HepG2 (cell line): ENCODE measurements around the gene TCF20. TPM values are rescaled to one million over a fixed set of nuclear protein-coding genes. Genes with fewer than 3 reads are reported as not detected.

Source experiments
- DR1 ChIP-seq: sonication (generic); formaldehyde crosslinking; IDR thresholded peaks from 2 replicates; pipeline ENCODE4 v1.8.0; 2021; ENCODE audit warnings: mild to moderate bottlenecking, missing genetic modification reagents, inconsistent platforms
- GATAD2A ChIP-seq: IDR thresholded peaks from 2 replicates; pipeline ENCODE4 v1.6.1; 2016
- GTF2F1 ChIP-seq: fragments of 150-350 bp; IDR thresholded peaks from 2 replicates; pipeline ENCODE4 v1.6.1; 2014; ENCODE audit warnings: low read length
- HNRNPLL ChIP-seq: fragments of 200-400 bp; formaldehyde crosslinking; IDR thresholded peaks from 2 replicates; pipeline ENCODE4 v1.6.1; 2017; ENCODE audit warnings: mild to moderate bottlenecking, low read depth, low read length; ENCODE audit not compliant: poor library complexity, severe bottlenecking
- MED13 ChIP-seq: sonication (generic); formaldehyde crosslinking; IDR thresholded peaks from 2 replicates; pipeline ENCODE4 v1.5.0; 2020; ENCODE audit warnings: missing genetic modification reagents
- MXI1 ChIP-seq: IDR thresholded peaks from 3 replicates; pipeline ENCODE4 v1.6.1; 2012; ENCODE audit warnings: low read depth, low read length, inconsistent platforms, borderline replicate concordance
- NFRKB ChIP-seq: fragments of 450-650 bp; IDR thresholded peaks from 2 replicates; pipeline ENCODE4 v1.6.1; 2017
- PHB2 ChIP-seq: fragments of 450-650 bp; IDR thresholded peaks from 2 replicates; pipeline ENCODE4 v1.6.1; 2018; ENCODE audit not compliant: partially characterized antibody
- RAD51 ChIP-seq: fragments of 450-650 bp; IDR thresholded peaks from 2 replicates; pipeline ENCODE4 v1.6.1; 2016; ENCODE audit warnings: borderline replicate concordance
- RXRB ChIP-seq: IDR thresholded peaks from 2 replicates; pipeline ENCODE4 v1.6.1; 2016; ENCODE audit warnings: borderline replicate concordance, missing genetic modification reagents, missing compliant biosample characterization
- SALL1 ChIP-seq: sonication (generic); formaldehyde crosslinking; IDR thresholded peaks from 2 replicates; pipeline ENCODE4 v1.8.0; 2022; ENCODE audit warnings: mild to moderate bottlenecking, missing genetic modification reagents
- TCF7 ChIP-seq: sonication (generic); IDR thresholded peaks from 2 replicates; pipeline ENCODE4 v1.6.1; 2016; ENCODE audit warnings: antibody characterized with exemption, low read depth
- WIZ ChIP-seq: sonication (generic); formaldehyde crosslinking; IDR thresholded peaks from 2 replicates; pipeline ENCODE4 v1.5.1; 2020; ENCODE audit warnings: mild to moderate bottlenecking, missing genetic modification reagents
- ZBTB7B ChIP-seq: sonication (generic); formaldehyde crosslinking; IDR thresholded peaks from 2 replicates; pipeline ENCODE4 v1.4.0; 2020; ENCODE audit warnings: missing genetic modification reagents
- ZNF20 ChIP-seq: sonication (generic); formaldehyde crosslinking; IDR thresholded peaks from 2 replicates; pipeline ENCODE4 v1.4.0; 2020; ENCODE audit warnings: mild to moderate bottlenecking, moderate library complexity, missing genetic modification reagents
- ZNF382 ChIP-seq: sonication (generic); formaldehyde crosslinking; IDR thresholded peaks from 2 replicates; pipeline ENCODE4 v1.5.0; 2020; ENCODE audit warnings: missing genetic modification reagents, mild to moderate bottlenecking, borderline replicate concordance
- ZNF446 ChIP-seq: sonication (generic); formaldehyde crosslinking; IDR thresholded peaks from 2 replicates; pipeline ENCODE4 v1.5.0; 2020; ENCODE audit warnings: mild to moderate bottlenecking, missing genetic modification reagents
- ZNF543 ChIP-seq: sonication (generic); formaldehyde crosslinking; IDR thresholded peaks from 2 replicates; pipeline ENCODE4 v1.4.0; 2020; ENCODE audit warnings: mild to moderate bottlenecking, missing genetic modification reagents
- ZNF782 ChIP-seq: sonication (generic); formaldehyde crosslinking; IDR thresholded peaks from 2 replicates; pipeline ENCODE4 v1.4.0; 2020; ENCODE audit warnings: missing genetic modification reagents, mild to moderate bottlenecking, borderline replicate concordance
- polyA plus RNA-seq, 8 experiments: library from polyadenylated mRNA; depleted of rRNA in 3 of 8; stranded (reverse) in 7 of 8; unstranded in 1 of 8; fragments of >200 nt; fragmentation: Illumina TruSeq in 4 of 8; extraction: Trizol in 4 of 8; gene quantifications; 2 replicates each; pipeline versions ENCODE4 v1.2.1 to v1.2.3, GENCODE V29; 2011 to 2016; ENCODE audit warnings: low read depth in 4 of 8, missing spikeins in 1 of 8, mixed read lengths in 1 of 8; ENCODE audit not compliant: insufficient read depth in 1 of 8
- total RNA-seq, 5 experiments: library from RNA; depleted of rRNA; stranded (reverse); fragments of >200 nt; fragmentation: Illumina TruSeq; extraction: Trizol; gene quantifications; 2 replicates each; pipeline ENCODE4 v1.2.3, GENCODE V29; 2016; ENCODE audit warnings: low read depth in 1 of 5
- TF ChIP-seq, protein P1 (sequence below): sonication (generic); formaldehyde crosslinking; IDR thresholded peaks from 2 replicates; pipeline ENCODE4 v1.4.0; 2020; ENCODE audit warnings: mild to moderate bottlenecking, missing genetic modification reagents
- TF ChIP-seq, protein P2 (sequence below): IDR thresholded peaks from 2 replicates; pipeline ENCODE4 v1.4.0; 2020; ENCODE audit warnings: mild to moderate bottlenecking, missing genetic modification reagents
- TF ChIP-seq, protein P3 (sequence below): sonication (generic); formaldehyde crosslinking; IDR thresholded peaks from 2 replicates; pipeline ENCODE4 v1.5.0; 2020; ENCODE audit warnings: missing genetic modification reagents
- TF ChIP-seq, protein P4 (sequence below): sonication (generic); formaldehyde crosslinking; IDR thresholded peaks from 2 replicates; pipeline ENCODE4 v1.9.0; 2021; ENCODE audit warnings: missing genetic modification reagents, mild to moderate bottlenecking, borderline replicate concordance

Gene TCF20
- total and polyA plus RNA-seq, 2 of the 13 experiments (the other 11 are each of a cell fraction or from before 2014, with no cell fraction given) = 12.8 to 23.7 TPM

DNA sequence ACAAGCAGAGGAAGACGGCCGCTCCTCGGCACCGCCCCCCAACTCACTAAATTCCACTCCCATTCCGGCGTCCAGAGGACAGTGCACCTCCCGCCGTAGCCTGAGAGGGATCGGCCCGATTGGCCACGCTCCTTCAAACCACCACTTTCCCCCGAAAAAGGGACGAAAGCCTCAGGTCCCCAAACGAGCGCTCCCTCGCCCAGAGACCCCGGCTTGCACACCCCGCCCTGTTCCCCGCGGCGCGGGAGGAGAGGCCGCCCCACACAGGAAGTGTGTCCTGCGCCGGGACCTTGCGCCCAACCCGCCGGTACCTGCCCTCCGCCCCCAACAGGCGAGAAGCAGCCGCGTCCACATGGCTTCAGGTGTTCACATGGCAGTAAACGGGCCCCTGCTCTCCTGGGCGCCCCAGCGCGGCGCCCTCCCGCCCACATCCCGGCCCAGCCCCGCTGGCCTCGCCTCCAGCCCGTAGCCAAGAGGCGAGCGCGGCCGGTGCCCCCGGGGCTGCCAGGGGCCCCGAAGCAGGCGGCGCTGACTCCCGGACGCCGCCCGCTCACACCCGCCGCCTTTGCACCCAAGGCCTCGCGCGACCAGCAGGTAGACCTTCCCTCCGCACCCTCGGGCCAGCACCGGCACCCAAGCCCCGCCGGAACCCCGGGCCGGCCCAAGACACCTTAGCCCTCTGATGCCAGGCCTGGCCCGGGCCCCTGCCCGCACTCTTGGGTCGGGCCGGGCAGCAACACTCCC lies 849 bp downstream of the TCF20 start (continued):
- no peak for TF ChIP-seq ZNF382
- peak; percentile 30; the same call in 1 of the 2 replicates for TF ChIP-seq DR1 (CRISPR knock-in tag)
- TF ChIP-seq GATAD2A = 0 out of 2 replicates have a peak, but pooled peaks have one; percentile 42
- peak; percentile 95; the same call in 1 of the 3 replicates for TF ChIP-seq MXI1
- TF ChIP-seq GTF2F1 = no peak
- no peak for TF ChIP-seq ZNF20
- TF ChIP-seq TCF7 = no peak
- TF ChIP-seq ZBTB7B (CRISPR knock-in tag) = no peak
- TF ChIP-seq RXRB (CRISPR knock-in tag) = peak; percentile 33
- TF ChIP-seq ZNF782 = no peak
- no peak for TF ChIP-seq PHB2
- TF ChIP-seq WIZ (CRISPR knock-in tag) = no peak
- peak; percentile 37; the same call in 1 of the 2 replicates for TF ChIP-seq ZNF543 (CRISPR knock-in tag)
- TF ChIP-seq, protein P1, sequence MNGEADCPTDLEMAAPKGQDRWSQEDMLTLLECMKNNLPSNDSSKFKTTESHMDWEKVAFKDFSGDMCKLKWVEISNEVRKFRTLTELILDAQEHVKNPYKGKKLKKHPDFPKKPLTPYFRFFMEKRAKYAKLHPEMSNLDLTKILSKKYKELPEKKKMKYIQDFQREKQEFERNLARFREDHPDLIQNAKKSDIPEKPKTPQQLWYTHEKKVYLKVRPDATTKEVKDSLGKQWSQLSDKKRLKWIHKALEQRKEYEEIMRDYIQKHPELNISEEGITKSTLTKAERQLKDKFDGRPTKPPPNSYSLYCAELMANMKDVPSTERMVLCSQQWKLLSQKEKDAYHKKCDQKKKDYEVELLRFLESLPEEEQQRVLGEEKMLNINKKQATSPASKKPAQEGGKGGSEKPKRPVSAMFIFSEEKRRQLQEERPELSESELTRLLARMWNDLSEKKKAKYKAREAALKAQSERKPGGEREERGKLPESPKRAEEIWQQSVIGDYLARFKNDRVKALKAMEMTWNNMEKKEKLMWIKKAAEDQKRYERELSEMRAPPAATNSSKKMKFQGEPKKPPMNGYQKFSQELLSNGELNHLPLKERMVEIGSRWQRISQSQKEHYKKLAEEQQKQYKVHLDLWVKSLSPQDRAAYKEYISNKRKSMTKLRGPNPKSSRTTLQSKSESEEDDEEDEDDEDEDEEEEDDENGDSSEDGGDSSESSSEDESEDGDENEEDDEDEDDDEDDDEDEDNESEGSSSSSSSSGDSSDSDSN = peak; percentile 92
- TF ChIP-seq MED13 (CRISPR knock-in tag) = no peak
- TF ChIP-seq SALL1 (CRISPR knock-in tag) = peak; percentile 67; the same call in 1 of the 2 replicates
- TF ChIP-seq, protein P2, sequence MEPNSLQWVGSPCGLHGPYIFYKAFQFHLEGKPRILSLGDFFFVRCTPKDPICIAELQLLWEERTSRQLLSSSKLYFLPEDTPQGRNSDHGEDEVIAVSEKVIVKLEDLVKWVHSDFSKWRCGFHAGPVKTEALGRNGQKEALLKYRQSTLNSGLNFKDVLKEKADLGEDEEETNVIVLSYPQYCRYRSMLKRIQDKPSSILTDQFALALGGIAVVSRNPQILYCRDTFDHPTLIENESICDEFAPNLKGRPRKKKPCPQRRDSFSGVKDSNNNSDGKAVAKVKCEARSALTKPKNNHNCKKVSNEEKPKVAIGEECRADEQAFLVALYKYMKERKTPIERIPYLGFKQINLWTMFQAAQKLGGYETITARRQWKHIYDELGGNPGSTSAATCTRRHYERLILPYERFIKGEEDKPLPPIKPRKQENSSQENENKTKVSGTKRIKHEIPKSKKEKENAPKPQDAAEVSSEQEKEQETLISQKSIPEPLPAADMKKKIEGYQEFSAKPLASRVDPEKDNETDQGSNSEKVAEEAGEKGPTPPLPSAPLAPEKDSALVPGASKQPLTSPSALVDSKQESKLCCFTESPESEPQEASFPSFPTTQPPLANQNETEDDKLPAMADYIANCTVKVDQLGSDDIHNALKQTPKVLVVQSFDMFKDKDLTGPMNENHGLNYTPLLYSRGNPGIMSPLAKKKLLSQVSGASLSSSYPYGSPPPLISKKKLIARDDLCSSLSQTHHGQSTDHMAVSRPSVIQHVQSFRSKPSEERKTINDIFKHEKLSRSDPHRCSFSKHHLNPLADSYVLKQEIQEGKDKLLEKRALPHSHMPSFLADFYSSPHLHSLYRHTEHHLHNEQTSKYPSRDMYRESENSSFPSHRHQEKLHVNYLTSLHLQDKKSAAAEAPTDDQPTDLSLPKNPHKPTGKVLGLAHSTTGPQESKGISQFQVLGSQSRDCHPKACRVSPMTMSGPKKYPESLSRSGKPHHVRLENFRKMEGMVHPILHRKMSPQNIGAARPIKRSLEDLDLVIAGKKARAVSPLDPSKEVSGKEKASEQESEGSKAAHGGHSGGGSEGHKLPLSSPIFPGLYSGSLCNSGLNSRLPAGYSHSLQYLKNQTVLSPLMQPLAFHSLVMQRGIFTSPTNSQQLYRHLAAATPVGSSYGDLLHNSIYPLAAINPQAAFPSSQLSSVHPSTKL (CRISPR knock-in tag) = peak; percentile 35; the same call in 1 of the 2 replicates
- TF ChIP-seq NFRKB = no peak
- no peak for TF ChIP-seq ZNF446
- TF ChIP-seq RAD51 = no peak
- TF ChIP-seq, protein P3, sequence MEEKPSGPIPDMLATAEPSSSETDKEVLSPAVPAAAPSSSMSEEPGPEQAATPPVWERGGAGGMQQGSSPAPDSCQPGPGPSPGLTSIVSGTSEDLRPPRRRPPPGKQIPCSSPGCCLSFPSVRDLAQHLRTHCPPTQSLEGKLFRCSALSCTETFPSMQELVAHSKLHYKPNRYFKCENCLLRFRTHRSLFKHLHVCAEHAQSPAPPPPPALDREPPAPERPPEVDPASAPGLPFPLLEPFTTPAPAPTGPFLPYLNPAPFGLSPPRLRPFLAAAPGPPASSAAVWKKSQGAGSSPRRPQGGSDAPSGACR (CRISPR knock-in tag) = no peak; the same call in 1 of the 2 replicates
- peak; percentile 88 for TF ChIP-seq HNRNPLL
- TF ChIP-seq, protein P4, sequence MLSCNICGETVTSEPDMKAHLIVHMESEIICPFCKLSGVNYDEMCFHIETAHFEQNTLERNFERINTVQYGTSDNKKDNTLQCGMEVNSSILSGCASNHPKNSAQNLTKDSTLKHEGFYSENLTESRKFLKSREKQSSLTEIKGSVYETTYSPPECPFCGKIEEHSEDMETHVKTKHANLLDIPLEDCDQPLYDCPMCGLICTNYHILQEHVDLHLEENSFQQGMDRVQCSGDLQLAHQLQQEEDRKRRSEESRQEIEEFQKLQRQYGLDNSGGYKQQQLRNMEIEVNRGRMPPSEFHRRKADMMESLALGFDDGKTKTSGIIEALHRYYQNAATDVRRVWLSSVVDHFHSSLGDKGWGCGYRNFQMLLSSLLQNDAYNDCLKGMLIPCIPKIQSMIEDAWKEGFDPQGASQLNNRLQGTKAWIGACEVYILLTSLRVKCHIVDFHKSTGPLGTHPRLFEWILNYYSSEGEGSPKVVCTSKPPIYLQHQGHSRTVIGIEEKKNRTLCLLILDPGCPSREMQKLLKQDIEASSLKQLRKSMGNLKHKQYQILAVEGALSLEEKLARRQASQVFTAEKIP (CRISPR knock-in tag) = no peak
